IMR-90 (cell line): ENCODE data around the gene CDK5. TPM values are rescaled to one million over a fixed set of nuclear protein-coding genes. Genes with fewer than 3 reads are reported as not detected.

Experiments
- ATAC-seq: fragments of 200-7000 bp; cut with Tn5 transposase; 2 replicates; pipeline ENCODE4 v1.9.1; 2020; ENCODE audit warnings: low read depth, mild to moderate bottlenecking, moderate library complexity
- BruUV-seq: library from RNA; stranded (reverse); fragments of 400-500 nt; replicated peaks from 2 replicates; lab custom pipeline; 2021; lab: Mats Ljungman, UMichigan
- CTCF ChIA-PET: fragments of 300-600 bp; formaldehyde crosslinking; extraction: SDS; loops from one replicate; lab custom pipeline; 2021; ENCODE audit warnings: antibody characterized with exemption; lab: Yijun Ruan, JAX
- POLR2A ChIA-PET: fragments of 300-600 bp; sonication (Branson Sonifier 250); formaldehyde crosslinking; loops from one replicate; lab custom pipeline; 2022; ENCODE audit warnings: antibody characterized with exemption; ENCODE audit not compliant: unreplicated experiment; lab: Charles Lee
- DNase-seq: peaks from one replicate; pipeline ENCODE4 v3.0.0; 2013
- H2AFZ ChIP-seq: replicated peaks from 2 replicates; pipeline ENCODE3; 2013; ENCODE audit warnings: low read length, mild to moderate bottlenecking; ENCODE audit not compliant: poor library complexity
- H2AK5ac ChIP-seq: 2 replicates; pipeline ENCODE4 v1.6.1; 2013; ENCODE audit warnings: low read depth, low read length, inconsistent platforms
- H2AK9ac ChIP-seq: replicated peaks from 2 replicates; pipeline ENCODE3; 2013; ENCODE audit warnings: mild to moderate bottlenecking, low read depth, low read length, moderate library complexity; ENCODE audit not compliant: poor library complexity
- H2BK120ac ChIP-seq: 2 replicates; pipeline ENCODE4 v1.6.1; 2013; ENCODE audit warnings: low read depth, low read length, inconsistent platforms
- H2BK15ac ChIP-seq: 3 replicates; pipeline ENCODE4 v1.6.1; 2013; ENCODE audit warnings: low read depth, low read length, inconsistent platforms
- H2BK20ac ChIP-seq: 2 replicates; pipeline ENCODE4 v1.6.1; 2013; ENCODE audit warnings: low read depth, mild to moderate bottlenecking, inconsistent platforms, low read length, moderate library complexity
- H2BK5ac ChIP-seq: 2 replicates; pipeline ENCODE4 v1.6.1; 2013; ENCODE audit warnings: mild to moderate bottlenecking, low read depth, low read length, inconsistent platforms; ENCODE audit not compliant: poor library complexity, severe bottlenecking
- H3K14ac ChIP-seq: replicated peaks from 2 replicates; pipeline ENCODE4 v1.6.1; 2013; ENCODE audit warnings: low read depth, low read length, inconsistent platforms
- H3K18ac ChIP-seq: 2 replicates; pipeline ENCODE4 v1.6.1; 2013; ENCODE audit warnings: low read depth, low read length, control low read depth
- H3K23ac ChIP-seq: 2 replicates; pipeline ENCODE4 v1.6.1; 2013; ENCODE audit warnings: low read depth, low read length, inconsistent platforms
- H3K27ac ChIP-seq: 2 replicates; pipeline ENCODE4 v1.5.1; 2013; ENCODE audit warnings: mild to moderate bottlenecking, control low read depth, low read length; ENCODE audit not compliant: insufficient read depth
- H3K27me3 ChIP-seq: 2 replicates; pipeline ENCODE4 v1.6.1; 2013; ENCODE audit warnings: low read length; ENCODE audit not compliant: control insufficient read depth, insufficient read depth
- H3K36me3 ChIP-seq: 2 replicates; pipeline ENCODE4 v1.6.1; 2013; ENCODE audit warnings: low read length, mixed read lengths; ENCODE audit not compliant: control insufficient read depth, insufficient read depth
- H3K4ac ChIP-seq: 2 replicates; pipeline ENCODE4 v1.6.1; 2013; ENCODE audit warnings: low read depth, low read length, inconsistent platforms
- H3K4me1 ChIP-seq: 2 replicates; pipeline ENCODE4 v1.6.1; 2013; ENCODE audit warnings: low read length, mixed read lengths; ENCODE audit not compliant: control insufficient read depth, insufficient read depth
- H3K4me2 ChIP-seq: 2 replicates; pipeline ENCODE4 v1.6.1; 2013; ENCODE audit warnings: low read depth, mild to moderate bottlenecking, control low read depth, low read length, moderate library complexity
- H3K4me3 ChIP-seq: 2 replicates; pipeline ENCODE4 v1.5.1; 2013; ENCODE audit warnings: low read depth, mild to moderate bottlenecking, control low read depth, low read length, moderate library complexity; ENCODE audit not compliant: insufficient read depth
- H3K56ac ChIP-seq: 2 replicates; pipeline ENCODE4 v1.6.1; 2013; ENCODE audit warnings: low read length, inconsistent platforms; ENCODE audit not compliant: insufficient read depth; ENCODE audit errors: extremely low read depth
- H3K79me1 ChIP-seq, 2 experiments: 2 replicates each; pipeline ENCODE4 v1.6.1; 2013; ENCODE audit warnings: low read length in 2 of 2, inconsistent platforms in 1 of 2, low read depth in 1 of 2
- H3K9ac ChIP-seq: 2 replicates; pipeline ENCODE4 v1.6.1; 2013; ENCODE audit warnings: low read depth, low read length, control low read depth
- H3K9me1 ChIP-seq: 2 replicates; pipeline ENCODE4 v1.6.1; 2013; ENCODE audit warnings: low read length, inconsistent platforms; ENCODE audit not compliant: insufficient read depth
- H3K9me3 ChIP-seq: 2 replicates; pipeline ENCODE4 v1.6.1; 2013; ENCODE audit warnings: low read length; ENCODE audit not compliant: control insufficient read depth, insufficient read depth
- H4K20me1 ChIP-seq: 2 replicates; pipeline ENCODE4 v1.6.1; 2013; ENCODE audit warnings: low read length, inconsistent platforms; ENCODE audit not compliant: insufficient read depth
- H4K5ac ChIP-seq: 2 replicates; pipeline ENCODE4 v1.6.1; 2013; ENCODE audit warnings: mild to moderate bottlenecking, low read depth, low read length, control low read depth
- H4K8ac ChIP-seq, 2 experiments: 2 replicates each; pipeline ENCODE4 v1.6.1; 2013; ENCODE audit warnings: low read depth in 2 of 2, low read length in 2 of 2, control low read depth in 1 of 2, inconsistent platforms in 1 of 2
- H4K91ac ChIP-seq: 2 replicates; pipeline ENCODE4 v1.6.1; 2013; ENCODE audit warnings: low read depth, low read length, inconsistent platforms; ENCODE audit not compliant: insufficient read depth
- BHLHE40 ChIP-seq: fragments of 150-350 bp; IDR thresholded peaks from 2 replicates; pipeline ENCODE4 v1.6.1; 2016; ENCODE audit warnings: mild to moderate bottlenecking, low read depth, low read length
- FOS ChIP-seq: fragments of 150-350 bp; IDR thresholded peaks from 2 replicates; pipeline ENCODE4 v1.6.1; 2016; ENCODE audit warnings: low read depth, low read length
- WGBS, 2 experiments: methylation state at CpG; one replicate each; pipeline versions ENCODE4 v1.1.5 to v1.1.7; 2013; ENCODE audit warnings: missing lambda C conversion rate in 2 of 2; ENCODE audit not compliant: insufficient read length in 1 of 2; ENCODE audit errors: extremely low coverage in 2 of 2; 5-methylcytosine and 5-hydroxymethylcytosine counted together
- dilution Hi-C: fragments of 300-500 bp; cut with HindIII; formaldehyde crosslinking; loops from one replicate; pipeline ENCODE4 v1.14.3; 2018; ENCODE audit warnings: low sequenced_read_pairs; ENCODE audit not compliant: unreplicated experiment
- in situ Hi-C: fragments of 300-500 bp; cut with MboI; formaldehyde crosslinking; loops from 3 replicates; pipeline ENCODE4 v1.14.3; 2019; ENCODE audit warnings: low sequenced_read_pairs, inconsistent platforms, mixed read lengths
- intact Hi-C: fragments of 100-400 bp; cut with micrococcal nuclease; formaldehyde crosslinking; loops from 2 replicates; pipeline ENCODE4 v1.10.0; 2022
- polyA plus RNA-seq, 3 experiments: library from polyadenylated mRNA; depleted of rRNA; stranded (reverse); fragments of >200 nt; gene quantifications; 2 replicates each; pipeline ENCODE4 v1.2.3, GENCODE V29; 2012; ENCODE audit warnings: low replicate concordance in 1 of 3
- total RNA-seq: library from RNA; depleted of rRNA; stranded (reverse); fragments of >200 nt; gene quantifications from 2 replicates; pipeline ENCODE4 v1.2.3, GENCODE V29; 2012

Gene CDK5
- total and polyA plus RNA-seq, 2 of the 4 experiments (the other 2 are of a cell fraction) = 22.4 to 34.8 TPM

- peaks cover 11% of the 10 kb centered on the region; the same call in 1 of the 2 replicates for H3K36me3 ChIP-seq
- no peak overlapping the region for H4K91ac ChIP-seq
- no peak overlapping the region for H3K14ac ChIP-seq
- H3K56ac ChIP-seq = no peak overlapping the region
- H2BK5ac ChIP-seq = no peak overlapping the region
- CTCF ChIA-PET = no interaction called here
- H2BK15ac ChIP-seq = no peak overlapping the region
- H3K4ac ChIP-seq = no peak overlapping the region
- H3K18ac ChIP-seq = no peak overlapping the region
- no peak overlapping the region for H3K9ac ChIP-seq
- POLR2A ChIA-PET = no interaction called here
- peak overlapping the region; percentile 41 for H2AFZ ChIP-seq
- H2AK9ac ChIP-seq = no peak overlapping the region
- intact Hi-C loops = no loop called here
- peaks cover 12% of the 10 kb centered on the region; the same call in 1 of the 2 replicates for H3K9me1 ChIP-seq
- H4K20me1 ChIP-seq = peaks cover 92% of the 10 kb centered on the region
- no peak overlapping the region; the same call in 1 of the 2 replicates for H2AK5ac ChIP-seq
- no peak overlapping the region for H4K8ac ChIP-seq
- no peak overlapping the region for H3K27ac ChIP-seq
- DNase-seq (no peak), ATAC-seq (no peak)
- BruUV-seq = no TSS peak
- H4K5ac ChIP-seq = no peak overlapping the region
- H3K23ac ChIP-seq = no peak overlapping the region
- no peak overlapping the region for H2BK120ac ChIP-seq
- 87% methylated on average over 9 of the region's 17 CpGs; no CpG with 5 or more reads in 1 of the 2 experiments for WGBS, 2 experiments
- no peak overlapping the region for H2BK20ac ChIP-seq
- H3K4me3 ChIP-seq = no peak overlapping the region
- no peaks in the 10 kb centered on the region for H3K27me3 ChIP-seq
- dilution Hi-C loops = no loop called here
- in situ Hi-C loops = no loop called here
- peak; percentile 82 for TF ChIP-seq BHLHE40
- TF ChIP-seq FOS = no peak
- H3K9me3 ChIP-seq = no peaks in the 10 kb centered on the region
- H3K4me2 ChIP-seq = no peak overlapping the region
- H3K79me1 ChIP-seq = peaks cover 6 to 87% of the 10 kb centered on the region in 2 experiments; a peak in 3 of 4 replicates
- peaks cover 9% of the 10 kb centered on the region for H3K4me1 ChIP-seq
Measured at GRCh38 chr7:151095828-151096475, 38.3 kb upstream of the CDK5 start.
